AML-193 (cell line): ENCODE measurements around the gene VGLL4.
"Not testable (repeated sequence)": the region's sequence is repeated elsewhere in the genome, so short reads cannot be mapped to it uniquely, and the experiment has no call there.

Source experiments
- DNase-seq, 2 experiments: peaks; one replicate each; lab custom pipeline; 2025; lab: John Stamatoyannopoulos, UW

Gene VGLL4, protein sequence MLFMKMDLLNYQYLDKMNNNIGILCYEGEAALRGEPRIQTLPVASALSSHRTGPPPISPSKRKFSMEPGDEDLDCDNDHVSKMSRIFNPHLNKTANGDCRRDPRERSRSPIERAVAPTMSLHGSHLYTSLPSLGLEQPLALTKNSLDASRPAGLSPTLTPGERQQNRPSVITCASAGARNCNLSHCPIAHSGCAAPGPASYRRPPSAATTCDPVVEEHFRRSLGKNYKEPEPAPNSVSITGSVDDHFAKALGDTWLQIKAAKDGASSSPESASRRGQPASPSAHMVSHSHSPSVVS

DNA sequence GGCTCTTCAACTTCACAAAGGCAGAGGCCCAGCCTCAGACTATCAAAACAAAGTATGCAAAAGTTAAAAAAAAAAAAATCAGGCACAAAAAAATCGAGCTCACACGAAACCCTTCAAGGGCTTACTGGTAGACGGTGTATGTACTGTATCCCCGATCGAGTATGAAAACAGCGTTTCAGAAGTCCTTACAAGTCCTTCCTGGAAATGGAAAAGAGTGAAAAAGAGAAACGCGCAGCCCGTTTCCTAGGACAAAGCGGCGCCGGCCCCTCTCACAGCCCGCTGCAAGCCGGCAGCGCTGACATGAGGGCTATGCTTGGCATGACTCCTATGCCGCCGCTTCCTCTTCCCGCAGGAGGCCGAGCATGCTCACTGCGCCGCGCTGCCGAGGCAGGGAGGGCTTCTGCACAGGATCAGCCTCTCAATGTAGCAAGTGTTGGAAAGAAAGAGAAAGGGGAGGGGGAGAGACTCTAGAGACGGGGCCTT is at the start of gene VGLL4:
VGLL4 (minus strand) TSS at position 311 of the 483 bp plus-strand sequence. CDS start 397 bp downstream, outside the sequence.
- peak; percentile 87 to 89 for DNase-seq

DNA sequence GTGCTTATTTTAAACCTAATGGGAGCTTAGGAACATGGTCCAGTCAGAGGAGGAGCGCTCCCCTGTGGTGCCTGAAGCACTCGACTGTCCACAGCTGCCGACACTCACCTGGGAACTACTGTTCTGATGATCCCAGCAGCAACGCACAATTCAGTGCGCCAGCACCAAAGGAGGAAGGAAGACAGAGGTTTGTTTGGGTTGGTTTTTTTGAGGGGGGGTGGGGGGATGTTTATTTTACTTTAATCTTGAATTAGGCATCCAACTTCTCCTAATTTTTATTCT is 48.8 kb upstream of the VGLL4 start:
- no peak for DNase-seq

DNA sequence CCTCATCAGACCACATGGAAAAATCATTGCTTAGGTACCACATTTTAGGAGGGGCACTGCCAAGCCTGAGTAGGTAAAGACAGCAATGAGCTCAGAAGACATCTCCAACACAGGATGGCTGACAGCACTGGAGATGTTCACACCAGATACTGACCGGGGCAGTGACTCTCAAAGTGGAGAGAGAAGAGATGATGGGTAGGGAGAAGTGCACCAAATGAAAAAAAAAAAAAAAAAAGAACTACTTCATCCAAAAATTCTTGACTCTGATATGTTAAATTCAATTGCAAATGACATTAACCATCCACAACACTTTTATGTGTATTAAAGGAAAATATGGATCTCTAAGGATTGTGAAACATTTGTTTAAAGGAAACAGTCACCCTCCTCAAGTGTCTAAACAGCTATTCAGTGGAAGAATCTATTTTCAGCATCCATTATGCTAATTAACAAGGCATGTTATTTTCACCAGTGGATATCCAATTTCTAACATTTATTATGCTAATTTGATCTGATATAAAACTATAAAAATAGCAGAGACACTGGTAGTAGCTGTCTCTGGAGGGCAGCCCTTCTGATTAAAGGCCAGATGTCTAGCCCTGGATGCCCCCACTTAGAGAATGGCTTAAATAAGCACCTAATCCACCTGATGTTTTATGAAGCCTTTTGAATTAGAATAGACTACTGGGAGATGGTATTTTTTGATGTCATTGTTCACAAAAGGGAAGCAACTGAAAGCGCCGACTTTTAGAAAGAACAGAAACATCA is 48.2 kb upstream of the VGLL4 start:
- DNase-seq = no peak

DNA sequence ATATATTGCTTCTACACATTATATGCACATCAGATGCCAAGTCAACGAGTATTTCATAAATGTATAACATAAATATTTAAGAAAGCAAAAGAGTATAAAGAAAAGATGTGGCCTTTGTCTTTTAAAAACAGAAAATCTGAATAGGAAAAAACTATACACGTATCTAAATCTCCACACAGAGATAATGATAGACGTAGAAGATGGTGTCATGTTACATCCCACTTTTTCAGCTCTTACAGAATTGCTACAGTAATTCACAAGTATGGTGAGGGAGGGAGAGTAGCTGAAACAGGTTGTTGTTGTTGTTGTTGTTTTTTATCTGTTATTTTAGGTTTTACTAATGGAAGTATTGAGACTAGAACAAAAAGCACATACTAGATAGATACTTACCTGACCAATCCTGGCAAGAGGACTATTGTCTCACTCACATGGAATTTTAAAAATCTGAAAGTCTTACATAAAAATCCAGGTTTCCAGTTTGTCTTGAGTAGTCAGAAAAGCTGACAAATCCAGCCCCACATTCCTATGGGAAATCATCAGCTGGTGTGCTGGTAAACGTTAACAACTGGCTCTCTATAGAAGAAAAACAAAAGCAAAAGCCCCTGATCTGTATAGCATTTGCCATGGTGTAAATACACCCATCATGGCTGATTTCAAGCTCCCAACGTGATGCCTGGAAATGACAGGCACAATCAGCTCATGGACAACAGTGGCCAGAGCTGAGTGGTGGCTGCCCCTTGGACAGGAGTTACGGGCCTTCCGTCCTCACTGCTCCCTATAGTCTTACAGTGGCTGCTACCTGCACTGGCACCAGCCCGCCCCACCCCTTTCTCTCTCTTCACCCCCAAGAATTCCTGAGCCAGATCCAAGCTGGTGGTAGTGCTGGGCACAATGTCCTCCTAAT is 47.4 kb upstream of the VGLL4 start:
- DNase-seq = no peak

DNA sequence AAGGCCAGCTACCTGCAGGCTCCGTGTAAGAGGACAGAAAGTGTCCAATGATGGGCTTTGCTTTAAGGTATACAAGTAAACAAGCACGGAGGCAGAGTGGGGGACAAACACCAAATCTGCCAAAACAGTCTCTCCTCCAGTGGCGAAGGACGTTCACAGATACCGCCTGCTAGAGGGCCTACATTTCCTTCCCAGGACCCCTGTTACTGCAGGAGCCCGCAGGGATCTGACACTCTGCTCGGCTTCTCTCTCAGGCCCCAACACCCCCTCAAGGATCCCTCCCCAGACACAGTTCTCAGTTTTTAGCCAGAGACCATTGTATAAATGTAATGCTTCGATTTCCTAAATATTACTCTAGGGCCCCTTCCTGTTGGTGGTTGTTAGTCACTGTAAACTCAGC is 46.0 kb upstream of the VGLL4 start:
- DNase-seq = no peak

DNA sequence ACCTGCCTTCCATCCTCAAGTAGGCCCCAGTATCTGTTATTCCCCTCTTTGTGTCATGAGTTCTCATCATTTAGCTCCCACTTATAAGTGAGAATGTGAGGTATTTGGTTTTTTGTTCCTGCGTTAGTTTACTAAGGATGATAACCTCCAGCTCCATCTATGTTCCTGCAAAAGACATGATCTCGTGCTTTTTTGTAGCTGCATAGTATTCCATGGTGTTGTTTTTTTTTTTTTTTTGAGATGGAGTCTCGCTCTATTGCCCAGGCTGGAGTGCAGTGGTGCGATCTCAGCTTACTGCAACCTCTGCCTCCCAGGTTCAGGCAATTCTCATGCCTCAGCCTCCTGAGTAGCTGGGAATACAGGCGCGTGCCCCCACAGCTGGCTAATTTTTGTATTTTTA is 41.3 kb upstream of the VGLL4 start:
- not testable (repeated sequence) for DNase-seq

DNA sequence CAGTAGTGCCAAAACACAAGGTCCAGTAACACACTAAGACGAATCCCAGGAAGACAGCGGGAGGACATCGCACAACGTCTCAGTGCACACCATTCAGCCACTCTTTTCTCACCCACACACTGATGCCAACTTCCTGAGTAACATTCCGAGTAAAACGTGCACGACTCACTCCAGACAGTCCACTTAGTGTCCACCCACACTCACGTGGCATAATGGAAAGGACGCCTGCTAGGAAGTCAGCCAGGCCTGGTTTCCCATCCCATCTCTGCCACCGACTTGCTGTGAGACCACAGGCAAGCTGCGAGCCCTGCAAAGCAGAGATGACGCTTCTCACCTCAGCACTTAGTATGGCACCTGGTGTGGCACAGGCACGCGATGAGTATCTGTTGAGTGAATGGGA is 36.8 kb upstream of the VGLL4 start:
- no peak for DNase-seq

DNA sequence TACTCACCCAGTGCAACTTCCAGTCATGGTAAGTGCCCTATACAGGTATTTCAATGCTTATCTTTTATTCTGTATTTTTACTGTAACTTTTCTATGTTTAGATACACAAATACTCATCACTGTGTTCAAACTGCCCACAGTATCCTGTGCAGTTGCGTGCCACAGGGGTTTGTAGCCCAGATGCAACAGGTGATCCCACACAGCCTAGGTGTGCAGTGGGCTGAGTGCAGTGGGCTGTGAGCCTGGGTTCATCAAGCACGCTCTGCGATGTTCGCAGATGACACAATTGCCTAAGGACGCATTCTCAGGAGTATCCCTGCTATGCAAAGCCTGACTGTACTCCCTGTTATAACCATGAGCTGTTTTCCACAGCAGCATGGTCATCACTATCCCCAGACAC is 36.2 kb upstream of the VGLL4 start:
- DNase-seq = no peak

DNA sequence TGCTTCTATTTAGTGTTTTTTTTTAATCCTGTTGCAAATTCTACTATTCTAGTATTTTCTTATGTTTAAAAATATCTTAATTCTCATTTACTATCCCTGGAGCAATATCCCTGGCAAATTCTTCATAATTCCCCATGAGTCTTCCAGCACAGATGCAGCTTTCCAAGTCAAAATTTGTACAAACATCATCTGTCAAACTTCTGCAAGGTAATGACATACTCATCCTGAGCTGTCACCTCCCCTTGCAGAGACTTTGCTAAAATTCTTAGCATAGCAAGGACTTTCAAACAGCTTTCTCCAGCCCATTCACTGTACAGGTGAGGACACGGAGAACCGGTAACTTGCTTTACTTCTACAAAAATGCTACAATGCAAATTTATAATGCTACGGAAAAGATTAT is 28.6 kb upstream of the VGLL4 start:
- DNase-seq = no peak

DNA sequence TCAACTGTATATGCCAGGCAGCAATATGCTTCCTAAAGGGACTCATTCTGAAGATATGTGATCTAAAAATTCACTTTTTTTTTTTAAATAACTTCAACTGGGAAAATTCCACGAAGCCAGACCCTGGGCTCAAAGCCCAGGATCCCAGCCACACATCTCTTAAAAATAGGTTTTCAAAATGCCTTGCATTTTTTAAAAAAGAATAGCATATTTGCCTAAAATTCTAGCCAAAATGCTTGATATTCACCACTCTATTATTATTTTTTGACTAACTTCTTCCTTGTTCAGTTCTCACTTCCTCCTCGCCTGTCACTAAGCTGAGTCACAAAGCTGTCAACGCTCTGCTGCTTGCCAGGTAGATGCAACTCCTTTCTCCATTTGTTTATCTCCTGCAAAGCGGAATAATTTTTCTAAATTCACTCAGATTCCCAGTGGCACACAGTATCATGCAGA is 28.0 kb upstream of the VGLL4 start:
- DNase-seq = peak; percentile 28 to 49

DNA sequence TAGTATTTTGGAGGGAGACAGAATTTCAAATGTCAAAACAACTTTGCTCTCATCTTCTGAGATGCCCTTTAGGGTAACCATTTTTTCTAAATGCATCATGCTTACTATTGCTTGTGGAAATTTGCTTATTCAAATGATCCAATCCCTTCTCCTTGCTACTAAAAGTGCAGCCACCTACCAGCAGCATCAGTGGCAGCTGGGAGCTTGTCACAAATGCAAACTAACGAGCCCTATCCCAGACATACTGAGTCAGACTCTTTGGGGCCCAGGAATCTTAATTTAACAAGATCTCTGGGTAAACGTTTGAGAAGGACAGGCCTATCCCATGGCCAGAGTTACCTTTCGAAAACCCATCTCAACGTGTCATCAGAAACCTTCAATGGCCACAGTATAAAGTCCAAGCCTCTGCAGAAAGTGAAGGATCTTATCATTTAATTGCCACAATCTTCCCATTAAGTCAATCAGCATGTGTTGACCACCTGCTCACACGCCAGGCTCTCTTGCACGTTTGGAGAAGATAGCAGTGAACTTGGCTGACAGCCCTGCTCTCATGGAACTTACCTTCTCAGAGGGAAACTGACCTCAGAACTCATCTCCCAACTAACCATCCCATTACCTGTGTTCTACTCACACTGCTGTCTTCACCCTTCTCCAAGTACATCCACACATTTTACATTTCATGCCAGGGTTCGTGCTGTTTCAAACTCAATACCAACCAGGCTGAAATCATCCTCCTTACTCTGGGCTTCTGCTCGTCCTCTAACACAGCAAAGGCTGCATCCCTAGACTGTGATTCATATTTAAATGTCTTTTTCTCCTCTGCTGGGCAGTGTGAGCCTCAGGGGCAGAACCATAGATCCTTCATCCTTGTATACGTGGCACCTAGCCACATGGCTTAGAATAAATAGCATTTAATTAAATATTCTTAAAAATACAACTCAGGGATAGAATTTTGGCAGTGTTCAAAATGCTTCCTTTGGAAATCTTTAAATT is 24.8 kb upstream of the VGLL4 start:
- DNase-seq = no peak

DNA sequence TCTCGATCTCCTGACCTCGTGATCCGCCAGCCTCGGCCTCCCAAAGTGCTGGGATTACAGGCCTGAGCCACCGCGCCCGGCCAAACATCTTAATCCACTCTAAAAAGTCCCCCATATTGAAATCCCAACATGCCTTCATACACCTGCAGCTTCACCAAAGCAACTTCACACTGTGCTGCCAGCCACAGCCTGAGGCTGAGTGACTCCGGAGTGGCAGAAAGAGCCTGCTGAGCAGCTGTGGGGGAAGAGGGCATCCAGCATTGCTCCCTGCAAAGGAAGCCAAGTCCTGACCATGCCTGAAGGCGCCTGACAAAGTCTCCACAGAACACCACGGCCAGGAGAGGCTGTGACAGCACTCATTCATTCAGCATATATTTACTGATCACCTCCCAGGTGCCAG is 21.6 kb upstream of the VGLL4 start:
- DNase-seq = no peak

DNA sequence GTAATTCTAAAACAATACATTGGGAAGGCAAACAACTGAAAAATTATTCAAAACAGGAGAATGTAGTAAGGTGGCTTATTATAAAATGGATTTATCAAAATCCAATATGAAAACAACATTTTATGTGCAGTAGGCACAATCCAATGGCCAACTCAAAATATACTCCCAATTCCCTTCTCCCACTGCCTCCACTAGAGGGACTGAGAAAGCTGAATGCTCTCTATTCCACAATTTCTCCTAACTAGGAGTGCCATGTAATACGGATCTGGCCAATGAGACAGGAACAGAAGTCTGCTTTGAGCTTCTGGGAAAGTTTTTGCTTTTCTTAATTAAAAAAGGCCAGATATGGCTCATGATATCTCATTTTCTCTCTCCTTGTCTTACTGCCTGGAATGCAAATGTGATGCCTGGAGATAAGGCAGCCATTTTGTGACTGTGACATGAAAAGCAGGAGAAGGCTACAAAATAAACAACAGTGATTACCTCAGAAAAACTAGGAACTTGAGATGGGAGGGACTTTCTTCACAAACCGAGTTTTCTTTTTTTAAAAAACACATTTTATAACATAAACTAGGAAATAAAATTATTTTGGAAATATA is 18.8 kb upstream of the VGLL4 start:
- no peak for DNase-seq

DNA sequence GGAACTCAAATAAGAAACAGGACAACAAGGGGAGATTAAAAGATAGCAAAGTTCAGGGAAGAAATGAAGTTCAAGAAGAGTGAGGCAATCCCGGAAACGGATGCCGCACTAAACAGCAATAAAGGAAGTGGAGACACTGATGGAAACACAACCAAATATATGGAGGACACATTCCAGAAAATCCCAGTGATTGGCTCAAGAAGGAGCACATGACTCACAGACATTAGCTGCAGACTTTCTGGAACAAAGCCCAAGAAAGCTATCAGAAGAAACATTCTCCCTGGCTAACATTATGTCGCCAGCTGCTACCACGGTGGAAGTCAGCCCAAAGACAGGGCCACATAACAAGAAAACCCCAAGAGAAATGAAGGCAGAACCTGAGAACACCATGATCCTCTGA is 18.1 kb upstream of the VGLL4 start:
- DNase-seq = no peak

DNA sequence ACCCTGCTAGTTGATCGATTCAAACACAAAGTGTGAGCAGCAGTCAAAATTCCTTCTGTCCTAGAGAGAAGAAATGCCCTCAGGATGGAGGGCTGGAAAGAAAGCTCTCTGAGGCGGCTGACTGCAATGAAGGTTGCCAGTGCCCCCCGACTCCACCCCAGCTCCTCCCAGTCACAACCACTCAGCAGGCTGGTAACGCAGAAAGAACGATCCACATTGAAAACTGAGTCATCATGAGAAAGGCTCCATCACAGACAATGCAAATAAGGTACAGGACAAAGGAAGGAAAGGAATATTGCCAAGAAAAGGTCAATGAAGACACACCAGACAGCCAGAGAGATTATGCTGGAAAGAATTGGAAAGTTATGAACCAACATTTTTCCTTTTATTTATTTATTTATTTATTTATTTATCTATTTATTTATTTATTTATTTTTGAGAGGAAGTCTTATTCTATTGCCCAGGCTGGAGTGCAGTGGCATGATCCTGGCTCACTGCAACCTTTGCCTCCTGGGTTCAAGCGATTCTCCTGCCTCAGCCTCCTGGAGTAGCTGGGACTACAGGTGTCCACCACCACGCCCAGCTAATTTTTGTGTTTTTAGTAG is 17.4 kb upstream of the VGLL4 start:
- no peak for DNase-seq

DNA sequence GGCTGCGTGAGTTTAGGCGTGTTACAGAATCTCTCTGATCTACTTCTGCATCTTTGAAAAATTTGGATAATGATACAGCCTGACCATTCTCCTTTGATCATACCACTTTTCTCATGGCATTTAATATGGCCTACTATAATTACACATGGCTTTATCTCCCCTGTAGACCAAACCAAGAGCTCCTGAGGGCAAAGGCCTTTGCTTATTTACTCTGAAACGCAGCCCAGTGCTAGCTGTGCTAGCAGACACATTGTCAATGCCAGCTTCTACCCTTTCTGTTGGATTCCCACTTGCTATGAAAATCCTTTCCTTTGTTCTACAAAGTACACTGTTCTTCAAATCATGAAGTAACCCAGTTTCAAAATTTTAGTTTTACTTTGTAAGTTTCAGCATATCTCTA is 16.5 kb upstream of the VGLL4 start:
- no peak for DNase-seq

DNA sequence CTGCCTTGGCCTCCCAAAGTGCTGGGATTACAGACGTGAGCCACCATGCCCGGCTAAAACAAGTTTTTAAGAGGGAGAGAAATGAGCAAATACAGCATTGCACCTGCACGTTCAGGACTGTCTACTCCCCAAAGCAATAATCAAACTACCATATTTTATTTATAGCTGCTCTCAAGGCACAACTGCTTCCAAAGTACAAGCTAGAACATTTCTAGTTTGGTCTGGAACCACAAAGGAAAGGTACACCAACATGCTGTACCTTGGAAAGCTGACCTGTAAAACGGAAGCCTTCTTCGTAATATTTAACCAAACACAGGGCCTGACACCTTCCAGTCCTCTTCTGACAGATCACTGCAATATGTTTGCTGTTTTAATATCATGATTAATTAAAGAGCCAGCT is 14.5 kb upstream of the VGLL4 start:
- no peak for DNase-seq

DNA sequence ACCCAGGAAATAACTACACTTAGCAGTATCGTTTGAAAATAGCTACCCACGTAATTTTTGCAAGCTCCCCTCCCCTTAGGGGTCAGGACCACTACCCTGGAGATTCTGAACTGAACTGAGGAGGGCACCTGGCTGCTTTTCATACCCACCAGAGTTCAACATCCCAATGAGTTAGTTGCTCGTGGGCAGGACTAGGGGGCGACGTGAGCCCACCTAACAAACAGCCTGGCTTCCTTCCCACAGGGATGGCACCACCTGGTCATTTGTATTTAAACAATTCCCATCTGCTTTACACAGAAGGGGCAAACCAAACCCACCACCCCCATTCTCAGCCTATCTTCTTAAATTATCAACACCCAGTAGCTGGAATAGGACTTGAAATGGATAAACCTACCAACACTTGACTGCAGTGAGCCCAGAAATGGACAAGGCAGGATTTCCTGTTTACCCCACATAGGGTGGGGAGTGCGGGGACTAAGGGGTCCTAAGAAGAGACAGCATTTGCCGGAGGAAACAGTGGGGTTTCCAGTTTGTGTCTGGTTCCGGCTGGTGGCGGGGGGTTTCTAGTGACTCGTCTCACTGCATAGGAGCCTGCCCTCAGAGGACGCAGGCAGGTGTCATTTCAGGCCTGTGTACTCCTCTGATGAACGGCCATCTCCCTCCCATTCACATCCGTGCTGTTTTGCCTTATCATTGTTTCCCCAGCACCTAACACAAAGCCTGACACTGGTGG is 11.6 kb upstream of the VGLL4 start:
- no peak for DNase-seq

DNA sequence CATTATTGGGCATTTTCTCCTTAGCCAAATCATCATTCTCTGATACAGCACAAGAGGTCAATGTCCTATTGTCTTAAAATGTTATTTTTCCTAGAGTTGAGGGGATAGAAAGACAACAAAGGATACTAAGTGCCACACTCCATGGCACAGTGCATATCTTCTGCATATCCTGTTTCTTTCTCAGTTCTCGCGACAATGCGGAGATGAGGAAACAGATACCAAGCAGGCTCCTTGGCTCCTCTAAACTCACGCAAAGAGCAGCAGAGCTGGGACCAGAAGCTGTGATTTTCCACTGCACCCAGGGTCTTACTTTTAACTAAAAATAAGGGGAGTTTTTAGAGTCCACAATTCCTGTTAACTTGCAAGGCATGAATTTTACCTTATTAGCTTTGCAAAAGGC is 10.5 kb upstream of the VGLL4 start:
- no peak for DNase-seq
